Measurements from ENCODE around the gene LRP5.

DNA sequence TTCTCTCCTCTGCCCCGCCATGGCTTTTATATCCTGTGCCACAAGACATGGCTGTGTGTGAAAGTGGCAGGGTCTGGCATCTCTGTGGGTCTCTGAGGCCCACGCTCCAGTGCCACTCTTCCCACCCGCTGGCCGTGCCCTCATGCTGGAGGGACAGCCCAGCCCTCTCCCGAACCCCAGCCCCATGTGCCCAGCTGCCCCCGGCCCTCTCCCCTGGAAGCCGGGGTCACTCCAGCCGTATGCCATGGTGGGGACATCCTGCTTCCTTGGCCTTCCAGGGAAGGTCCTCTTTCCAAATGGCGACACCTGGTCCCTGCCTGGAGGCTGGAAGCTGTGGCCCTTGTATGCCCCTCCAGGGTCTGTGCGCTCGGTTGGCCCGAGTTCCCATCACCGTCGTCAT is 84.9 kb downstream of the LRP5 start:
- no peak for TF ChIP-seq EZH2 (IDR thresholded peaks at IDR 0.05; ENCODE audit: insufficient read depth, low read length)
- TF ChIP-seq, protein P1, sequence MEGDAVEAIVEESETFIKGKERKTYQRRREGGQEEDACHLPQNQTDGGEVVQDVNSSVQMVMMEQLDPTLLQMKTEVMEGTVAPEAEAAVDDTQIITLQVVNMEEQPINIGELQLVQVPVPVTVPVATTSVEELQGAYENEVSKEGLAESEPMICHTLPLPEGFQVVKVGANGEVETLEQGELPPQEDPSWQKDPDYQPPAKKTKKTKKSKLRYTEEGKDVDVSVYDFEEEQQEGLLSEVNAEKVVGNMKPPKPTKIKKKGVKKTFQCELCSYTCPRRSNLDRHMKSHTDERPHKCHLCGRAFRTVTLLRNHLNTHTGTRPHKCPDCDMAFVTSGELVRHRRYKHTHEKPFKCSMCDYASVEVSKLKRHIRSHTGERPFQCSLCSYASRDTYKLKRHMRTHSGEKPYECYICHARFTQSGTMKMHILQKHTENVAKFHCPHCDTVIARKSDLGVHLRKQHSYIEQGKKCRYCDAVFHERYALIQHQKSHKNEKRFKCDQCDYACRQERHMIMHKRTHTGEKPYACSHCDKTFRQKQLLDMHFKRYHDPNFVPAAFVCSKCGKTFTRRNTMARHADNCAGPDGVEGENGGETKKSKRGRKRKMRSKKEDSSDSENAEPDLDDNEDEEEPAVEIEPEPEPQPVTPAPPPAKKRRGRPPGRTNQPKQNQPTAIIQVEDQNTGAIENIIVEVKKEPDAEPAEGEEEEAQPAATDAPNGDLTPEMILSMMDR (IDR thresholded peaks at IDR 0.05; ENCODE audit: insufficient read depth, low read depth, low read length), result no peak

Data from astrocyte (in vitro differentiated cells and primary cell).